GM12872 (cell line): ENCODE measurements around the gene ETF1.

Source experiments
- TF ChIP-seq, protein P1 (sequence below): IDR thresholded peaks from 3 replicates; pipeline ENCODE4 v1.5.1; 2011; ENCODE audit warnings: low read depth, mild to moderate bottlenecking, low read length, moderate library complexity; ENCODE audit not compliant: insufficient read depth

Gene ETF1

DNA sequence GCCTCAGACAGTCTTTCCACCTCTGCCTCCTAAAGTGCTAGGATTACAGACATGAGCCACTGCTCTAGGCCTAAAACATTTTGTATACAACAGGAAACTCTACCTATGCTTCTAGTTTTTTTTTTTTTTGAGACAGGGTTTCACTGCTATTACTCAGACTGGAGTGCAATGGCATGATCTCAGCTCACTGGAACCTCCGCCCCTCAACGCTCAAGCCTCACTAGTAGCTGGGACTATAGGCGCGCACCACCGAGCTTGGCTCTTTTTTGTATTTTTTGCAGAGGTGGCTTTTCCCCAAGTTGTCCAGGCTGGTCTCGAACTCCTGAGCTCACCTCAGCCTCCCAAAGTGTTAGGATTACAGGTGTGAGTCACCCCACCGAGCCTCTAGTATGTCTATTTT, 26.7 kb upstream of the ETF1 start:
- TF ChIP-seq, protein P1, sequence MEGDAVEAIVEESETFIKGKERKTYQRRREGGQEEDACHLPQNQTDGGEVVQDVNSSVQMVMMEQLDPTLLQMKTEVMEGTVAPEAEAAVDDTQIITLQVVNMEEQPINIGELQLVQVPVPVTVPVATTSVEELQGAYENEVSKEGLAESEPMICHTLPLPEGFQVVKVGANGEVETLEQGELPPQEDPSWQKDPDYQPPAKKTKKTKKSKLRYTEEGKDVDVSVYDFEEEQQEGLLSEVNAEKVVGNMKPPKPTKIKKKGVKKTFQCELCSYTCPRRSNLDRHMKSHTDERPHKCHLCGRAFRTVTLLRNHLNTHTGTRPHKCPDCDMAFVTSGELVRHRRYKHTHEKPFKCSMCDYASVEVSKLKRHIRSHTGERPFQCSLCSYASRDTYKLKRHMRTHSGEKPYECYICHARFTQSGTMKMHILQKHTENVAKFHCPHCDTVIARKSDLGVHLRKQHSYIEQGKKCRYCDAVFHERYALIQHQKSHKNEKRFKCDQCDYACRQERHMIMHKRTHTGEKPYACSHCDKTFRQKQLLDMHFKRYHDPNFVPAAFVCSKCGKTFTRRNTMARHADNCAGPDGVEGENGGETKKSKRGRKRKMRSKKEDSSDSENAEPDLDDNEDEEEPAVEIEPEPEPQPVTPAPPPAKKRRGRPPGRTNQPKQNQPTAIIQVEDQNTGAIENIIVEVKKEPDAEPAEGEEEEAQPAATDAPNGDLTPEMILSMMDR, result no peak

DNA sequence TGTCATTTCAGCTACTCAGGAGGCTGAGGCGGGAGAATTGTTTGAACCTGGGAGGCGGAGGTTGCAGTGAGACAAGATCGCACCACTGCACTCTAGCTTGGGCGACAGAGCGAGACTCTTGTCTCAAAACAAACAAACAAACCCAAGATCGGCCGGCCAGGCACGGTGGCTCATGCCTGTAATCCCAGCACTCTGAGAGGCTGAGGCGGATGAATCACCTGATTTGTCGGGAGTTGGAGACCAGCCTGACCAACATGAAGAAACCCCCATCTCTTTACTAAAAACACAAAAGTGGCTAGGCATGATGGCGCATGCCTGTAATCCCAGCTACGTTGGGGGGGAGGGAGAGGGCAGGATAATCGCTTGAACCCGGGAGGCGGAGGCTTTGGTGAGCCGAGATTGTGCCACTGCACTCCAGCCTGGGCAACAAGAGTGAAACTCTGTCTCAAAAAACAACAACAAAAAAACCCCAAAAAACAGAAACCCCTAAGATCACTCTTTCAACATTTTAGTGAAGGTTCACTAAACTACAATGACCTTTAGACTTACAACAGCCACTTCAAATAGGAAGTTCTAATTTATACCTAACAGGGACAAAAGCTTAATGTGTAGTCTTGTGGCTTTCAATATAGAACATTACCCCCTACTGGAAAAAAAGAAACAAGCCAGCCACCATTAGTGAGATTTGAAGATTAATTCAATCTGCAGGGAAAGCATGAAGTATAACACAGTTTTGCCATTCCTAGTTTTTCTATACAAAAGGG, 25.2 kb upstream of the ETF1 start:
- TF ChIP-seq, protein P1, result no peak

DNA sequence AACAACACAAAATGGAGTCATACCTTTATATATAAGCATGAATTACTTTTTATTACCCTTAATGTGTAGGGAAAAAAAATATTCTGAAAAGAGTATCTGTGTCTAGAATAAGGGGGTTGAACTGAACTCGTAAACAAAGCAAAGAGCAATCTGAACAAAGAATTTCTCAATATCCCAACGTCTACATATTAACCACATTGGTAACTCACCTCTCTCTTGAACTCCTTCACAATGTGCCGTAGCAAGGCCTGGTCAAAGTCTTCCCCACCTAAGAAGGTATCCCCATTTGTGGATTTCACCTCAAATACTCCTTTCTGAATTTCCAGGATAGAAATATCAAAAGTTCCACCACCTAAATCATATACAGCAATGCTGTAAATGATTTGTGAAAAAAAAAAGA, 23.8 kb upstream of the ETF1 start:
- TF ChIP-seq, protein P1, result no peak

DNA sequence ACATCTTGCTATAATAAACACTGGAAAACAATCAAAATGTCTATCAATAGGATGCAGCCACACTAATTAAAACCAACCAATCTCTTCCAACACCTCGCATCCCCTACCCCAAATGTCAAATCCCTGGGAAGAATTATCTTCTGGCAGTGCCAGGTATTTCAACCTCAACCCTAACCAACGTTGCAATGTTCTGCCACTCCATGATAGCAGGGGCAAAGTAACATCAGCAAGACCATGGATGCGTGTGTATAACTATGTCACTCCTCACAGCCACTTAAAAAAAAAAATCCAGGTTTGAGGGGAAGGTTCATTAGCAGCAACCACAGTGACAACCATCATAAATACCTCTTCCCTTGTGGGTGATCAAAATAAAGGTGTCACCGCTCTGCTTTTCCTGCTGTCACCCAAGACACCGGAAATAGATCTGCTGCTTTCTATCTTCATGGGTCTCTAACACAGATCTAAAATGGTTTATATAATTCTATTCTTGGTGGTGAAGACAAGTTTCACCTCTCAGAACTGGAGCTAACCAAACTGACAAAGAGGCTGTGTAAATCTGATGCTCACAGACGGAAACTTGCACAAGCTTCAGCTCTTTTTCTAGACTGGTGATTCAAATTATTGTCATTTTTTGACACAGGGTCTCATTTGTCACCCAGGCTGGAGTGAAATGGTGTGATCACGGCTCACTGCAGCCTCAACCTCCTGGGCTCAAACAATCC, 22.2 kb upstream of the ETF1 start:
- TF ChIP-seq, protein P1, result no peak

DNA sequence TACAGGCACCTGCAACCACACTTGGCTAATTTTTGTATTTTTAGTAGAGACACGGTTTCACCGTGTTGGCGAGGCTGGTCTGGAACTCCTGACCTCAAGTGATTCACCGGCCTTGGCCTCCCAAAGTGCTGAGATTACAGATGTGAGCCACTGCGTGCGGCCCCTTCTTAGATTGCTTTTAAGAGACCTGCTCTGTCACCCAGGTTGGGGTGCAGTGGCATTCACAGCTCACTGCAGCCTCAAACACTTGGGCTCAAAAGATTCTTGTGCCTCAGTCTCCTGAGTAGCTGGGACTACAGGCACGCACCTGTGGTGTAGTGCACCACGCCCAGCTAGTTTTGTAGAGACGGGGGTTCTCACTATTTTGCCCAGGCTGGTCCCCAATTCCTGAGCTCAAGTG, 21.2 kb upstream of the ETF1 start:
- TF ChIP-seq, protein P1, result no peak

DNA sequence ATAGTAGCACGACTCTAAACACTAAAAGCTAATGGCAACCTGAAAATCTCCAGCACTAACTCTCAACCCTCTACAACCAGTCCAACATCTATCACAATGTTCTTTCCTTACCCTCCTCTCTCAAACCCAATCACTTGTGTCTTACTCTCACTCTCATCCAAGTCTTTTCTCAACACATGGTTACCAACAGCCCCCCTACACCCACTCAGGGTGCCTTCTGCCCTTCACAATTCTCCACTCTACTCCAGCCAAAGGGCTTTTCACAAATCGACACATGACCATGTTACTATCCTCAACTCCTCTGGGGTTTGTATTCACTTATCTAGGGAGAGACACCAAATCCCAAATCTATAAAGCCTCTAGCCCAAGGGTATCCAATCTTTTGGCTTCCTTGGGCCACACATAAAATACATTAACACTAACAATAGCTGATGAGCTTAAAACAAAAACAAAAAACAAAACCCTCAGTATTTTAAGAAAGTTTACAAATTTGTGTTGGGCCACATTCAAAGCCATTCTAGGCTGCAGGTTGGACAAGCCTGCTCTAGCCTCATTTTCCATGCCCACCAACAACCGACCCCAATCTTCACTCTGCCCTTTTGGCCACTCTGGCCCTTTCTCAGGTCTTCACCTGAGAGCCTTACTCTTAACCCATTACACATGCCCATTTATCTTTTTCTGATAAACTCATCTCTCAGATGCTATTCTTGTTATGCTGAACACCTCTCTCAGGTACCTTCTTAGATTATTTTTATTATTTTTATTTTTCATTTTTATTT, 20.5 kb upstream of the ETF1 start:
- TF ChIP-seq, protein P1, result no peak

DNA sequence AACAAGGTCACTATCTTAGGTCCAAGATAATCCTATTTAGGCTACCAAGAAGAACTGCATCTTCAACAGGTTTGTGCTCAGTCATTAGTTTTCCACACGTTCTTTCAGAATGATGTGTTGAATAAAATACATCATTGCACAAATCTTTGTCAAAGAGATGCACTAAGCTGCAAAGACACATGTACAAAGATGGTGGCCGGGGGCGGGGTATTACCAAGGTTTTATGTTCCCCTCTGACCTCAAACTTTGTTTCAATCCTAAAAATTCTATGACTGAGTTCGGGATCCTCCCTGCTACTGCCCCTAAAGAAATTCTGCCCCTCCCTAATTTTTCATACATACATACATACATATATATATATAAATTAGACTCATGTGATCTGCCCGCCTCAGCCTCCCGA, 17.9 kb upstream of the ETF1 start:
- TF ChIP-seq, protein P1, result no peak
